GM19467 (cell line): ENCODE results near the gene NCOR1.
"Not testable (repeated sequence)": the region's sequence is repeated elsewhere in the genome, so short reads cannot be mapped to it uniquely, and the experiment has no call there.

Experiments used
- ATAC-seq: cut with Tn5 transposase; IDR thresholded peaks from one replicate; pipeline ENCODE4 v1.9.1; 2021; ENCODE audit warnings: mild to moderate bottlenecking, moderate library complexity; ENCODE audit not compliant: unreplicated experiment

The NCOR1 gene

DNA sequence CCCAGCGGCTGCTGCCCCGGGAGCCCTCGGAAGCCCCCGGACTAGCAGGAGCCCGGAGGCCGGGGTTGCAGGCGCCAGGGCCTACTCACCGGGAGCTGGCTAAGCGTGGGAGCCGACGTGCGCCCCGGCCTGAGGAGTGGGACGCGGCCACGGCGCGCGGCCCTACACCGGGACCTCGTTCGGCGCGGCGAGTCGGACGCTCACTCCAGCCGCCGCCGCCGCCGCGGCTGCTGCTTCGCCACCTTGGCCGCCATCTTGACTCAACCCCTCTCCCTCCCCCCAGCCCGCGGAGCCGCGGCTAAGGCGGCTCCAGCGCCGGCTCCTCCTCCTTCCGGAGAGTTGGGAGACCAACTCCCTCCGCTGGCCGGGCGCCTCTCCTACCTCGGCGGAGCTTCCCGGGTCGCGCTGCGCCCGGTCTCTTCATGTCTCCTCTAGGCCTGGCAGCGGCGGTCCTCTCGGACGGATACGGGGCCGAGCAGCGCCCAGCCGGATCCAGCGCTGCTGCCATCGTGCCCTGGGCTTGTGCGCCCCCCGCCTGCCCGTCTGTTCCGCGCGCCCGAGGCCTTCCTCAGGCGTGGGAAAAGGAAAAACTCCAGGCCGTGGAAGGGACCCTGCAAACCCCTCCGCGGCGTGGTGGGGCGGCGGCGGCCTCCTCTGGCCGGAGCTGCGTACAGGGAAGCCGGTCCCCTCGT, at the start of gene NCOR1:
TSS of gene NCOR1 (minus strand) at position 262 of the 692 bp plus-strand sequence. CDS start 20,965 bp downstream, outside the sequence.
- ATAC-seq, result peak; percentile 66

DNA sequence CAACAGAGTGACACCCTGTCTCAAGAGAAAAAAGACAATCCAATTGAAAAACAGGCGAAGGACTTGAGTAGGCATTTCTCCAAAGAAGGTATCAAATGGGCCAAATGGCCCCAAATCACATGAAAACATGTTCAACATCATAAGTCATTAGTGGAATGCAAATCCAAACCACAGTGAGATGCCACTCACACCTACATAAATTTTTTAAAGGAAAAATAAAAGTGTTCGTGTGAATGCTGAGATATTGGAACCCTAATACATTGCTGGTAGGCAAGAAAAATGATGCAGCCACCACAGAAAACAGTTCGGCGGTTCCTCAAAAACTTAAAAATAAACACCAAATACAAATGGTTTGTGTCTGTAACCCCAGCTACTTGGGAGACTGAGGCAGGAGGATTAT, 46.9 kb upstream of the NCOR1 start:
- ATAC-seq, result no peak

DNA sequence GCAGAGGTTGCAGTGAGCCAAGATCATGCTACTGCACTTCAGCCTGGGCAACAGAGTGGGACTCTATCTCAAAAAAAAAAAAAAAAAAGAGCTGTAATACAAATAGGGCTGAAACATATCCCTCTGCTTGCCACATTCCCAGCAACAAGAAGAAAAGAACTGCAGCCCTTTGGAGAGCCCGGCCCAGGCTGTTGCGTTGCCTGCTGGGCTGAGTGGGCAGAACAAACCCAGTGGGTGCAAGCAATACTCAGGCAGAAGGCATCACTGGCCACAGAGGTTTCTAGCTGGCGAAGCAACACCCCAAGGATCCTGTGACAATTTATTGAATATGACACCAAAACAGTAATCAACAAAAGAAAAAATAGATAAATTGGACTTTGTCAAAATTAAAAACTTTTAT, 45.7 kb upstream of the NCOR1 start:
- ATAC-seq, result no peak

DNA sequence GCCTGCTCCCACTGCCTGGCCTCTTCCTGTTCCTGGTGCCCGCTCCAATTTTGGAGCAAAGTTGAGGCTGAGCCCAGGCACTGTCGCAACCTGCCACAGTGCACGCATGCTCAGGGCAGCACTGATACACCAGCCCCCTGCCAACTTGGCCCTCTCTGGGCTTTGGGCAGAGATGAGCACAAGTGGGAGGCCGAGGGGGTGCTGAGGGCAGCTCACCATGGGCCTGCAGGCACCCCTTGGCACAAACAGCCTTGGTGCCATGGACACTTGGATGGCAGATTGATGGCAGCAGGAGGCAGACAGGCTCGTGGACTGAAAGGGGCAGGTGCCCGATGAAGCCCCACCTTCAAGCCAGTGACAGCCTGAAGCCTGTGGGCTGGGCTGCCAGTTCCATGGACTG, 44.6 kb upstream of the NCOR1 start:
- no peak for ATAC-seq

GRCh38 chr17:16258901-16259300, 43.6 kb upstream of the NCOR1 start:
- ATAC-seq, result no peak

DNA sequence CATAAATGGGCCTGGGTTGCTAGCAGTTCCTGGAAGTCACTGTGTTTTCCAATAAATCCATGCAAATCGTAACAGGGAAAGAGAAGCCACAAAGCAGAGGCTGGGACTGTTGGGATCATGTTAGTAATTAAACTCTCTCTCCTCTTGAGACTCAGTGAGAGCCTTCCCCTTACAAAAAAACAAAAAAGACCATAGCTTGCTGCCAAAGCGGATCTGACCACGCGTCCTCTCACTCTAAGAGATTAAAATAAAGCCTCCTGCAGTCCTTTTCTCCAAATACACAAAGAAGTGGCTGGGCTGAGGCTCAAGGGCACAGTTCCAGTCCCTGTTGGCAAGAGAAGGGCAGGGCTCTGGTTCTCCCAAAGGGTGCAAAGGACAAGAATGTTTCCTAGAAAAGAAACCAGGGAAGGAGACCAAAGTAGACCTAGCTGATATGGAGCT, 40.2 kb upstream of the NCOR1 start:
- ATAC-seq, result no peak

DNA sequence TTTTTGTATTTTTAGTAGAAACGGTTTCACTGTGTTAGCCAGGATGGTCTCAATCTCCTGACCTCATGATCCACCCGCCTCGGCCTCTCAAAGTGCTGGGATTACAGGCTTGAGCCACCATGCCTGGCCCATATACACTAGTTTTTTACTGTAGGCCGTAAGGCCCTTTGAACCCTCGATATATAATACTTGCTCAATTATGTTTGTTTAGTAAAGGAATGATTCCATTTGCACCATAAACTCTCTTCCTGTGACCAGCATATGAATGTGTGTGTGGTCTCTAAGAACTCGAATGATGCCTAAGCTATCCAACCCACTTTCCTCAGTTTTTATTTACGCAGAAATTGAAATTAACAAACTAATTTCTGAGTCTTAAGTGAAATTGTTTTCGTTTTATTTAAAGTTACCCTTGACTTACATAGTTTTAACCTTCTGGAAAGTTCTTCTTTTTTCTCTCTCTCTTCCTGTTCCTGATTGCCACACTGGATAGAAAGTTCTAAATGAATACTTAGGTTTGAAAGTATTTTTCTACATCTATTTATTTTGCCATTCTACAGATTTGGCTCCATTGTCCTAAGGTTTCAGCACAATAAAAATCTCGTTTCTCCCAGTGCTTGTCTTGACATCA, 39.6 kb upstream of the NCOR1 start:
- no peak for ATAC-seq

DNA sequence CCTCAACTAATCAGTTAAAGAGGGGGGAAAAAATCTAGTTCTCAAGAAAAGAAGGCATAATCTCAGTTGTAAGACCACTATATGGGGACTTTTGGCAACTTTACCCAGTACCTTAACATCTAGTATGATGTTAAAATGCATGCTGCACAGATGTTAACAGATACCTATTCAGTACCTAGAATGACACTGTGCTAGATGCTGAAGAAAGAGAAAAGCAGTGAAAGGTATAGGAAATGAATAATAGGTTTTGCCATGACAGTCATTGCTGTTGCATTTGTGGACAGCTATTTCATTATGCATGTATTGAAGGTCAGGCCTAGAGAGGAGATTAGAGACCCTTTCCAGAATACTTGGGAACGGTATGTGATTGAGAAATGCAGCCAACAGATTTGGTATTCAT, 36.2 kb upstream of the NCOR1 start:
- no peak for ATAC-seq

DNA sequence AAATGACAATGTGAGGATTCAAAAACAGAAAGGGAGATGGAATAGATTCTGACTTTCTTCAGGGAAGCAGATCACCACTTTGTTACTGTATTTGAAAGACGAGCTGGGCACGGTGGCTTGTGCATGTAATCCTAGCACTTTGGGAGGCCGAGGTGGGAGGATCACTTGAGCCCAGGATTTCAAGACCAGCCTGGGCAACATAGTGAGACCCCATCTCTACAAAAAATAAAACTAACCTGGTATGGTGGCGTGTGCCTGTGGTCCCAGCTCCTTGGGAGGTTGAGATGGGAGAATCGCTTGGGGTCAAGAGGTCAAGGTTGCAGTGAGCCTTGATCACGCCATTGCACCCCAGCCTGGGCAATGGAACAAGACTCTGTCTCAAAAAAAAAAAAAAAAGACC, 35.7 kb upstream of the NCOR1 start:
- ATAC-seq, result no peak

DNA sequence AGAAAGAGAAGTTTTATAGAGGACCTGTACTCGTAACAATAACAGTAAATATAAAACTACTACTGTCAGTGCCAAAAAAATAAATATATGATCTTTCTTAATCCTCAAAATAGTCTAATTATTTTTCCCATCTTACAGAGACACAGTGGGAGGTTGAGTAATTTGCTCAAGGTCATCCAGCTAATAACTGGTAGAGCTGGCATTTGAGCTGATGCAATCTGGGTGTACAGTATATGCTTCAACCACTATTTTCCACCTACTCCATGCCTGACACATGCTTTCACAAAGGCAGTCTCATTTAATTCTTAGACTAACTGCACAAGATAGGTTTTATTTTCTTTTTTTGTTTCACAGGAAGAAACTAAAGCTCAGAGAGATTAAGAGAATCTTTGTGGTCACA, 35.3 kb upstream of the NCOR1 start:
- ATAC-seq, result no peak

DNA sequence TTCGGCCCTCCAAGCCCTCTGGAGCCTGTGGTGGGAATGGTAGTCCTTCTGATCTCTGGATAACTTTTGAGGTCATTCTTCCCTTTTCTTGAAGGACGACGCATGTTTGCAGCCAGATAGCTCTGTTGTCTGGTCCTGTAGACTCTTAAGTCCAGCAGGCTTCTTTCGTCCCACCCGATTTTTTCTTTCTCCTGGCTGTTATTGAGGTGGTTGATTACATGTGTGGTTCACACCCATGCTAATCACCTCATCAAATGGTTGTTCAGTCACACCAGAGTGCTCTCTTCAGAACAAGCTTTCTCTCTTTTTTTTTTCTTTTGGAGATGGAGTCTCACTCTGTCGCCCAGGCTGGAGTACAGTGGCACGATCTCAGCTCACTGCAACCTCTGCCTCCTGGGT, 32.3 kb upstream of the NCOR1 start:
- no peak for ATAC-seq

GRCh38 chr17:16243801-16244567, 28.6 kb upstream of the NCOR1 start:
- ATAC-seq, result no peak

GRCh38 chr17:16243385-16243784, 28.1 kb upstream of the NCOR1 start:
- no peak for ATAC-seq

DNA sequence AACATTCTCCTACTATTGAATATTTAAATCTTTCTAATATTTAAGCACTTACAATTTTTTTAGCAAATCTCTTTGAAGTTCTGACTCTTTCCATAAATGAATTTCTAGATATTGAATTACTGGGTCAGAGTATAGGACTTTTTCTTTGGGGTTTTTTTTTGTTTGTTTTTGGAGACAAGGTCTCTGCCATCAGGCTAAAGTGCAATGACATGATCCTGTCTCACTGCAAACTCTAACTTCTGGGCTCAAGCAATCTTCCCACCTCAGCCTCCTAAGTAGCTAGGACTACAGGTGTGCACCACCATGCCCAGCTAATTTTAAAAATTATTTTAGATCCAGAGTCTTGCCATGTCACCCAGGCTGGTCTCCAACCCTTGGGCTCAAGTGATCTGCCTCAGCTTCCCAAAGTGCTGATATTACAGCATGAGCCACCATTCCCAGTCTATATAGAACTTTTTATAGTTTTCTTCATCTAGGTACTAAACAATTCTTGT, 26.6 kb upstream of the NCOR1 start:
- no peak for ATAC-seq

DNA sequence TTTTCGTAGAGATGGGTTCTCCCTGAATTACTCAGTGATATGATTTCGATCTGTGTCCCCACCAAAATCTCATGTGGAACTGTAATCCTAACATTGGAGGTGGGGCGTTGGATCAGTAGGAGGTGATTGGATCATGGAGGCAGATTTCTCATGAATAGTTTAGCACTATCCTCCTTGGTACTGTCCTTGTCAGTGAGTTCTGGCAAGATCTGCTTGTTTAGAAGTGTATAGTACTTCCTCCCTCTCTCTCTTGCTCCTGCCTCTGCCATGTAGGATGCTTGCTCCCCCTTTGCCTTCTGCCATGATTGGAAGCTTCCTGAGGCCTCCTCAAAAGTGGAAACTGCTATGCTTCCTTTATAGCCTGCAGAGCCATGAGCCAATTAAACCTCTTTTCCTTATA, 24.6 kb upstream of the NCOR1 start:
- no peak for ATAC-seq

- ATAC-seq, result no peak
Observed at GRCh38 chr17:16232391-16232790, 17.1 kb upstream of the NCOR1 start.

GRCh38 chr17:16229912-16230561, 14.7 kb upstream of the NCOR1 start:
- not testable (repeated sequence) for ATAC-seq

GRCh38 chr17:16222406-16222805, 7.1 kb upstream of the NCOR1 start:
- ATAC-seq, result no peak

GRCh38 chr17:16217002-16217635, 1.8 kb upstream of the NCOR1 start, which contains the start of gene PIGL:
Gene PIGL, plus strand, starts transcription at chr17:16217210. Its CDS starts 17 bp downstream, at chr17:16217227.
- no peak for ATAC-seq

- not testable (repeated sequence) for ATAC-seq
Observed at GRCh38 chr17:16216341-16217001, 1.1 kb upstream of the NCOR1 start.
